ENCODE data around the gene PTPRG. TPM values are rescaled to one million over a fixed set of nuclear protein-coding genes. Genes with fewer than 3 reads are reported as not detected.

Gene PTPRG
- total RNA-seq, 1 experiment from 2014 or later, result 32.1 TPM

DNA sequence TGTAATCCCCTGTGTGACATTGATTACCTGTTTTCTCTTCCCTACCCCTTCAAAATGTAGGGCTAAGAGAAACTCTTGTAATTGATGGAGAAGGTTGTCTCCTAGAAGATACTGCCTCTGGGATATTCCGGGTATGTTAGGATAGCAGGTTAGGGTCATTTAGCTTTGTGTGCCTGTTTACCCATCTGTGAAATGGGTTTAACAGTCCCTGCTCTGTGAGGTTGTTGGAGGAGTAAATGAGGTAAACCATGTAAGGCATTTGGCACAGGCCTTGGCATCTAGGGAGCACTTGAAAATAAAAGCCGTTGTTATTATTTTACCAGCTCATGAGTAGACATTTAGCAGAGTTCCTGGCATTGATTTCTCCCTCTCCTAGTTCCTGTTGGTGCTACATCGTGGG lies 16.4 kb downstream of the PTPRG start:
- no peak for TF ChIP-seq SRF (IDR thresholded peaks at IDR 0.05; ENCODE audit: low read depth)
- TF ChIP-seq ATF3 (IDR thresholded peaks at IDR 0.05), result no peak
- no peak for TF ChIP-seq EZH2 (IDR thresholded peaks at IDR 0.05)
- TF ChIP-seq POLR2A (IDR thresholded peaks at IDR 0.05; ENCODE audit: borderline replicate concordance, extremely low read depth, insufficient read depth, insufficient read length), result no peak
- no peak for TF ChIP-seq SP1 (IDR thresholded peaks at IDR 0.05; ENCODE audit: low read depth)
- TF ChIP-seq, protein P1, sequence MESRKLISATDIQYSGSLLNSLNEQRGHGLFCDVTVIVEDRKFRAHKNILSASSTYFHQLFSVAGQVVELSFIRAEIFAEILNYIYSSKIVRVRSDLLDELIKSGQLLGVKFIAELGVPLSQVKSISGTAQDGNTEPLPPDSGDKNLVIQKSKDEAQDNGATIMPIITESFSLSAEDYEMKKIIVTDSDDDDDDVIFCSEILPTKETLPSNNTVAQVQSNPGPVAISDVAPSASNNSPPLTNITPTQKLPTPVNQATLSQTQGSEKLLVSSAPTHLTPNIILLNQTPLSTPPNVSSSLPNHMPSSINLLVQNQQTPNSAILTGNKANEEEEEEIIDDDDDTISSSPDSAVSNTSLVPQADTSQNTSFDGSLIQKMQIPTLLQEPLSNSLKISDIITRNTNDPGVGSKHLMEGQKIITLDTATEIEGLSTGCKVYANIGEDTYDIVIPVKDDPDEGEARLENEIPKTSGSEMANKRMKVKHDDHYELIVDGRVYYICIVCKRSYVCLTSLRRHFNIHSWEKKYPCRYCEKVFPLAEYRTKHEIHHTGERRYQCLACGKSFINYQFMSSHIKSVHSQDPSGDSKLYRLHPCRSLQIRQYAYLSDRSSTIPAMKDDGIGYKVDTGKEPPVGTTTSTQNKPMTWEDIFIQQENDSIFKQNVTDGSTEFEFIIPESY (IDR thresholded peaks at IDR 0.05; ENCODE audit: extremely low read depth, insufficient replicate concordance, low read length), result no peak
- Histone ChIP-seq H3K9me2 (ENCODE audit: insufficient read depth) (no peaks in the 10 kb centered on the region), H3K9ac (ENCODE audit: low read length) (no peak overlapping the region), H3K27me3 (ENCODE audit: insufficient read depth, low read length) (no peaks in the 10 kb centered on the region), H3K27ac (ENCODE audit: low read depth, low read length) (no peak overlapping the region), H3K79me2 (ENCODE audit: insufficient read depth, low read length) (peaks cover 75% of the 10 kb centered on the region), H3K36me3 (ENCODE audit: control insufficient read depth in 1 of 2, insufficient read depth in 2 of 2, low read length in 2 of 2) (no peaks in the 10 kb centered on the region), H2AFZ (ENCODE audit: low read depth, low read length, poor library complexity, severe bottlenecking) (no peak overlapping the region), H3K9me3 (ENCODE audit: control insufficient read depth in 1 of 2, insufficient read depth in 1 of 2, low read depth in 1 of 2, low read length in 2 of 2) (no peaks in the 10 kb centered on the region; a peak in 1 of 4 replicates), H3K4me2 (ENCODE audit: low read length) (no peak overlapping the region), H3K4me1 (ENCODE audit: control insufficient read depth in 1 of 2, insufficient read depth in 2 of 2, low read length in 2 of 2) (peaks cover 0 to 15% of the 10 kb centered on the region in 2 experiments; a peak in 3 of 4 replicates), H4K20me1 (ENCODE audit: insufficient read depth) (no peaks in the 10 kb centered on the region), H3K4me3 (replicated peaks in 1 of 2; ENCODE audit: low read depth in 1 of 2, low read length in 2 of 2) (no peak overlapping the region)
- ChIA-PET POLR2A (no interaction called here), CTCF (interaction anchor here (1.3 kb wide), 1 partner anchor 14 kb away, joined by 3 read pairs; no protein-coding TSS in a partner anchor), RAD21 (ENCODE audit: low non-redundant PET in 1 of 2, low total read pairs in 2 of 2, uncharacterized antibody in 2 of 2, unreplicated experiment in 2 of 2) (no interaction called here)
- BruUV-seq (replicated peaks), result no TSS peak
- no peak for ATAC-seq
- DNase-seq (ENCODE audit: low read depth, low spot score), result no peak
- intact Hi-C loops (cut with micrococcal nuclease), result no loop called here

DNA sequence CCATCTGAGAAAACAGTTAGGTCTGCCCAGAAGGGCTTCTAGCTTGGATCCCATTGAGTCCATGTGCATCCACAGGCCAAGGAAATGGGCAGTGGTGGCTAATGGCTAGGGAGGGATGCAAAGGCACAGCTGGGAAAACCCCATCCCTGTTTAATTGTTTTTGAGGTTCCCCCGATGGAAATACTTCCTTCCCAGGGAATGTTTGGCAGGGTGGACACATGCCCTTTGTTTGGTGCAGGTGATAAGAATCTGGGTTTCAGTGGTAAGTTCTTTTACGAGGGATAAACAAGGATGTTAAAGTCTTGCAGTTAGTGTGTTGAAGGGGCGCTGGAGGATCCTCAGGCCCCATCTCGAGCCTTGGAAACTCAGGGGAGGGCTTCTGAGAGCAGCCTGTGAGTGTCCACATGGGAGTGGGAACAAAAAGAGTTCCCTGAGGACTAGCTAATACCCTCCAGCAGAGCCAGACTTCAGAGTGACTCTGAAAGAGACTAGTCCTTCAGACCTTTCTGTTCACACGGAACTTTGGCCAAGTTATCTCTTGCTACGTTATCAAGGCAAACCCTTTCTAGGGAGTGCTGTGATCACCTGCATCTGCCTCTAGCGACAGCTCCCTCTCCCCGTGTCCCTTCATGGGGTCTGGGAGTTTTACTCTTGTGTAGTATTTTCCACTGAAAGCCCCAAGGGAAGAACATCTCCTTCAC lies 17.4 kb downstream of the PTPRG start:
- RAD21 ChIA-PET (ENCODE audit: low non-redundant PET in 1 of 2, low total read pairs in 2 of 2, uncharacterized antibody in 2 of 2, unreplicated experiment in 2 of 2), result no interaction called here
- no peaks in the 10 kb centered on the region for H3K27me3 ChIP-seq (ENCODE audit: insufficient read depth, low read length)
- H3K4me3 ChIP-seq (replicated peaks in 1 of 2; ENCODE audit: low read depth in 1 of 2, low read length in 2 of 2), result no peak overlapping the region
- no peaks in the 10 kb centered on the region; a peak in 1 of 4 replicates for H3K9me3 ChIP-seq (ENCODE audit: control insufficient read depth in 1 of 2, insufficient read depth in 1 of 2, low read depth in 1 of 2, low read length in 2 of 2)
- H4K20me1 ChIP-seq (ENCODE audit: insufficient read depth), result no peaks in the 10 kb centered on the region
- POLR2A ChIA-PET, result no interaction called here
- ATAC-seq (no peak), DNase-seq (ENCODE audit: low read depth, low spot score) (no peak)
- H3K4me1 ChIP-seq (ENCODE audit: control insufficient read depth in 1 of 2, insufficient read depth in 2 of 2, low read length in 2 of 2), result peaks cover 0 to 13% of the 10 kb centered on the region in 2 experiments; a peak in 3 of 4 replicates
- H3K27ac ChIP-seq (ENCODE audit: low read depth, low read length), result no peak overlapping the region
- peaks cover 69% of the 10 kb centered on the region for H3K79me2 ChIP-seq (ENCODE audit: insufficient read depth, low read length)
- intact Hi-C loops (cut with micrococcal nuclease), result no loop called here
- H3K36me3 ChIP-seq (ENCODE audit: control insufficient read depth in 1 of 2, insufficient read depth in 2 of 2, low read length in 2 of 2), result no peaks in the 10 kb centered on the region
- CTCF ChIA-PET, result no interaction called here
- H2AFZ ChIP-seq (ENCODE audit: low read depth, low read length, poor library complexity, severe bottlenecking), result no peak overlapping the region
- no peak overlapping the region for H3K4me2 ChIP-seq (ENCODE audit: low read length)
- BruUV-seq (replicated peaks), result no TSS peak
- TF ChIP-seq YY1 (IDR thresholded peaks at IDR 0.05; ENCODE audit: extremely low read depth, insufficient replicate concordance, low read depth, low read length), result no peak
- no peak for TF ChIP-seq POLR2AphosphoS5 (IDR thresholded peaks at IDR 0.05; ENCODE audit: low read depth, low read length)
- TF ChIP-seq REST (IDR thresholded peaks at IDR 0.05; ENCODE audit: low read depth), result no peak
- no peak overlapping the region for H3K9ac ChIP-seq (ENCODE audit: low read length)
- H3K9me2 ChIP-seq (ENCODE audit: insufficient read depth), result no peaks in the 10 kb centered on the region
